Stimulated activated CD4-positive, alpha-beta T cell treated with anti-CD3 and anti-CD28 coated beads, Interleukin-2, amount 100 ng/mL, for 24 hours (primary cell): ENCODE data around the gene HNRNPA0.

Experiments used
- DNase-seq, 2 donors: peaks; one replicate each; pipeline ENCODE4 v3.0.0-alpha.2; 2020

Gene HNRNPA0

DNA sequence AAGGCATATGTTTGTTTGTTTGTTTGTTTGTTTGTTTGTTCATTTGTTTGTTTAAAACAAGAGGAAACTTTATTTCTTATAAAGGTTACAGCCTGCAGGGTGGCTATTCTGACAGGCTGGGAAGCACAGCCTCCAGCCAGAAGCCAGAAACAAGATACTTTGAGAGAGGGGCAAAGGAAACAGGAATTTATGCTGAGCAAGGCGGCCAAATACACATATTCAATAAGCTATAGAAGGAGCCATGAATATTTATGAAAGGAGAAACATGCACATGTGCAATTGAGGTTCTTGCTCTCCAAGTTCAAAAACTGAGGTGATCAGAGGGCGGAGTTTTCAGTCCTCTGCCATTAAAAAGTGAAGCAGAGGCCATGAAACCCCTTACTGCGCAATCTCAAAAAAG lies 37.8 kb downstream of the HNRNPA0 start:
- DNase-seq = no peak

DNA sequence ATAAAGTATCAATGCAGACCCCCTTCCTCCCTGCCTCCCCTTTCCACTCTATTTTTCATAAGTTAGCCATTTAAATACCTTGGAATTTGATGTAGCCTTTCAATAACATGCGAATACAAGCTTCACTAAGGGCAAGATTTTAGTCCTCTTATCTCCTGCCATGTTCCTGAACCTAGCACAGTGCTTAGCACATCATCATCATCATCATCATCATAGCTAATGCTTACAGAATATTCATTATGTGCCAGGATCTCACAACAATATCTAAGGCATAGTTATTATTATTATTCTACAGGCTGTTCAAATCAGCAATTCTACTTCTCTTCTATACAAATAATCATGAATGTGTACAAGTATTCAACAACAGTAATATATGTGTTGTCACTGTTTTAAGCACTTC lies 38.7 kb downstream of the HNRNPA0 start:
- DNase-seq = no peak

DNA sequence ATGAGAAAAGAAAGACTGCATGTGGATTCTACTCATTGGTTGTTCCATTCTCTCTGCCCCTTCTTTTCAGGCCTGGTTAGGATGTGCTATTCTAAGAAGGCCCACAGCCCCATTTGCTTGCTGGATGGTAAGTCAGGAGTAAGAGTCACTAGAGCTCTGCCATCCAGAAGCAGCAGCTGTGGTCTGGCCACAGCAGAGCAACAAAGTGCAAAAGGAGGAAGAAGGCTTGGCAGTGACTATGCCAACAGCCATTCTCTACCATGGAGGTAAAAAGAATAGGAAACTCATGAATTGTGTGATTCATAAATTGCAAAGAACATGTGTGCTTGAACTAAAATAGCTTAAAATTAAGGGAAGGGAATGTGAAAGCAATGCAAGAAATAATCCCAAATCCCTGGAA lies 39.2 kb downstream of the HNRNPA0 start:
- no peak for DNase-seq

DNA sequence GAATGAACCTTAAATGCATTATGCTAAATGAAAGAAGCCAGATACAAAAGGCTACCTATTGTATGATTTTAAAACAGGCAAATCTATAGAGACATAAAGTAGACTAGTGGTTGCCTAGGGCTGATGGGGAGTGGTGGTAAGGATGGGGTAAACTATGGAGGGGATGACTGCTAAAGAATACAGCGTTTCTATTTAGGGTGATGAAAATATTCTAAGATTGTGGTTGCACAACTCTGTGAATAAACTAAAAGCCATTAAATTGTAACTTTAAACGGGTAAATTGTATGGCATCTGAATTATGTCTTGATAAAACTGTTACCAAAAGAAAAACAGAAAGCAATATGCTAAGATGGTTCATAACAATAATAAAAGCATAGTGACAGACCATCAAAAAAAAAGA lies 39.7 kb downstream of the HNRNPA0 start:
- DNase-seq = no peak

DNA sequence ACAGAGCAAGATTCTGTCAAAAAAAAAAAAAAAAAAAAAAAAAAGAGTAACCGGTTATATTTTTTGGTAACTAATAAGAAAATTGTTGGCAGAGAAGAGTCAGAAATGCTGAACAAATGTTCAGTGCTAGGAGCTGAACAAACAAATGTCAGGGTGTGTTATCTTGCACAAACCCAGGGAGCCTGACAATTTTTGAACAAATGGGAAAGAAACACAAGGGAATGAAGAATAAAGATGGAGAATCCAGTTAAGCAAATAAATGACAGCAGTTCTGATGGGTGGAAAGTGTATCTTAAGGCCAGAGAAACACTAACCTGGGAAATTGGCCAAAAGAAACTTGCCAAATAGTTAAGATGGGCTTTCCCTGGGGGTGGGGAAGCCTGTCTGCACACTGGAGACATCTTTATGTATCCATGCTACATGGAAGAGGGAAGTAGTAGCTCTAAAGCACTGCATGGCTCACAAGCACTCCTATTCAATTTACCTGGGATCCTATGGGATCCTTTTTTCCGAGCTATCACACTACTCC lies 42.0 kb downstream of the HNRNPA0 start:
- DNase-seq = no peak

DNA sequence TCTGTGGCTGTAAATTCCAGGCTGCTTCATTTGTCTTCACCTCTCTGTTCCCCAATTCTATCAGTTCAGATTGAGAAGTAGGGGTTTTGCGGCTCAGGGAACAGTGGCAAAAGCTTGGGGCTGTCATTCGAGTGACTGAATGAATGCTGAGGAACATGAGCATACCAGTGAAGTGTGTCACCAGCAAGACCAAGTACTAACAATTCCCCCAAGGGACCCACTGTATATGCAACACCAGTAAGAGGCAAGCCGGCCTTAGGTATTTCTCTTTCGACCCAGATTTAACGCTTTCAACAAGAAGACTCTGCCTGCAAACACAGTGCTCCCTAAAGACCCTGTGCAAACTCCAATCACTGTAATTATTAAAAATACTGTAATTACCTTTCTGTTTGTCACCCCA lies 44.1 kb downstream of the HNRNPA0 start:
- no peak for DNase-seq

DNA sequence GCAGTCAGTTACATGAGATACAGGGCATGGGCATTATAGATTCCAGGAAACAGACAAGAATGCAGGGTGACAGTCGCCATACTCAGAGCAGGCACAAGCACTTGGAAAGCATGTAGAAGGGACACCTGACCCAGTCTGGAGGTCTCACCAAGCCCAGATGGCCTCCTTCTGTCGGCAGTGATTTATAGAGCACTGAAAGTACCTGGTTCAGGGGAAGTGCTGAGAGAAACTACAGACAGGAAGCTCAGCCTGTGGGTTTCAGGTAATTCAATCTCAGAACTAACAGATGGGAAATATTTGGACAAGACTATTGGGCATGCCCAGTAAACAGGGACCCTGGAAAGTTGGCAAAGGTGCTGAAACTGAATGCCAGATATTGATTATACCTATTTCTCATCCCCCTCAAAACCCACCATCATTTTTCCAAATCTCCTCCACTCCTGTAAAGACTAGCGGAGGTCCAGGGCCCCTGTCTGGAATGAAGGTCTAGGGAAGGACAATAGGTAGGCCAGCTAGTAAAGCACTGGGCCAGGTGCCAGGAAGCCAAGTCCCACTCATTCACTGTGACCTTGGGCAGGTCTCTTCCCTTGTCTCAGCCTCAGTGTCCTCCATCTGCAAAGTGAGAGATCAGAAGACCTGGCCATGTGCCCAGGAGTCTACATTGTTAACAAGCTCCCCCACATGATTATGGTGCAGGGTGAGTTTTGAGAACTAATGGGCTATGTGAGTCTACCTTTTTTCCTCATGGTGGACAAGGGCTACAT lies 45.2 kb downstream of the HNRNPA0 start:
- DNase-seq = no peak

DNA sequence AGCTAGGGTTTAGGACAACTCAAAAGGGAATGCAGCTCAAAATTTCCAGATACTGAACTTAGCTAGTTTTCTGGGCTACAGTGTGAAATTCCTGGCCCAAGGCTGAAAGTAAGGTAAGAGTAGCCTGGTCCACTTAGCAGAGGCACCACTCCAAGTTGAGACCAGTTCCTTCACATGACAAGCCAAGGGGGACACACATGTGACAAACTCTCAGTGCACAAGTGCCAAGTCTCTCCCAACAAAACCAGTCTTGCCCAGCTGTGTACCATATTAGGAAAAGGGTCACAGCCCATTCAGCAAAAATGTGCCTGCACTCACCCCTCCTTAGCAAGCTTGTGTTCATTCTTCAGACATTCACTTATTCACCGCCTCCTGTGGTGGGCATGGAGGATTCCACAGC lies 46.1 kb downstream of the HNRNPA0 start:
- DNase-seq = no peak

DNA sequence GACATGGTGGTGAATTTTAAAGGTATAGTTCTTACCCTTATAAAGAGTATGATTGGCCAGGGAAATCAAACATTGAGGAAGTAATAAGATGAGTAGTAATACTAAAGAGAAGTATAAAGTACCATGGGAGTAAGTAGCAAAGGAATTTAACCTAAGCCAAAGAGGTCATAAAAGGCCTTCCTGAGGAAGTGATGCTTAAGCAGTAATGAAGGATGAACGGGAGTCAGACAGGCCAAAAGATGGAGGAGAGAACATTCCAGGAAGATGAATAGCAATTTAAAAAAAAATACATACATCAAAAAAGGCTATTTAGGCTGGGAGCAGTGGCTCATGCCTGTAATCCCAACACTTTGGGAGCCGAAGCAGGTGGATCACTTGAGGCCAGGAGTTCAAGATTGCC lies 47.3 kb downstream of the HNRNPA0 start:
- no peak for DNase-seq

DNA sequence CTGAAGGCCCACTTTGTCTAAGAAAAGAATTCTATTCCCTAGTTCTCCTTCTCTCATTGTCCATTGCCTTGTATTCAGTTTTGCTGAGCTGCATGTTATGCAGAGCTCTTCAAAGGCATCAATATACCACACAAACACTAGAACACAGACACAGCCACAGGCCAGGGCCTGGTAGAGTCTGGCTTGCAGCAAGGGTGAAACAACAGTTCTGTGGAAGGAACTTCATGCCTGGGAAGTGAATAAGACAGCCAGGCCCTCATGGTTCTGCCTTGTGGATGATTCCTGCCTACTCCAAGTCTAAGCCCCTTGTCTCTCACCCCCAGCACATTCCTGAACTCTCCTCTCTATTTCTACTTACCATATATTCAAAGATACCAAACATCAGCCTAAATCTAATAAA lies 49.1 kb downstream of the HNRNPA0 start:
- DNase-seq = no peak

DNA sequence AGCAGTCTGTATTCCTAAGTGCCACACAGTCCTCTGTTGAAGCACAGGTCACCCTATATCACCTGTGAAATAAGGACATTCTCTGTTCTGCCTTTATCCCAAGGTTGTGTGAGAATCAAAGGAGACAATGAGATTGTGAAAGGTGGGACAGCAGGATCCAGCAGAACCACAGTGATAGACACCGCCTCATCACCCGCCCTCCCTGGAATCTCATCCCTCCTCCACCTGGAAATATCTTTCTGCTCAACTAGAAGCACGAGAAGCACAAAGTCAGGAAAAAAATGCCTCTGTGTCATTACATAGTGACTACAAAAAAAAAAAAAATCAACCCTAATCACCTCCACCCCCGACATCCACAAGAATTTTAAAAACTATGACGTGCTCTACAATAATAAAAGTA lies 50.6 kb downstream of the HNRNPA0 start:
- no peak for DNase-seq

DNA sequence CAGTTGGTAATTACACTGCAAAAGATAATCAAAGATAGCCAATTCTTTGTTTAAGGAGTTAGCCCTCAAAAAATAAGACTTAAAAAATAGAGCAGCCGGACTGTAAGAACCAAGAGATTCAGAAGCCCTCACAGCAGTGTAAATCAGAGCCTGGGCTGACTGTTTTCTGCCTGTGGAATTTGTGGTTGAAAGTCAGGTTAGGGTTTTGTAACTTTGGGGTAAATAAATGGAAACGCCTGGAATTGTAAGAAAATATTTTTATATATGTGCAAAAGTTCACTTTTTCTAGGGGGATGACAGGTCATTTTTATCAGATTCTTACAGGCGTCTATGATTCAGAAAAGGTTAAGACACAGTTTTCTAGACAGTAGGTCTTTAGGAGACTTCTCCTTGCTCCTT lies 53.9 kb downstream of the HNRNPA0 start:
- no peak for DNase-seq

DNA sequence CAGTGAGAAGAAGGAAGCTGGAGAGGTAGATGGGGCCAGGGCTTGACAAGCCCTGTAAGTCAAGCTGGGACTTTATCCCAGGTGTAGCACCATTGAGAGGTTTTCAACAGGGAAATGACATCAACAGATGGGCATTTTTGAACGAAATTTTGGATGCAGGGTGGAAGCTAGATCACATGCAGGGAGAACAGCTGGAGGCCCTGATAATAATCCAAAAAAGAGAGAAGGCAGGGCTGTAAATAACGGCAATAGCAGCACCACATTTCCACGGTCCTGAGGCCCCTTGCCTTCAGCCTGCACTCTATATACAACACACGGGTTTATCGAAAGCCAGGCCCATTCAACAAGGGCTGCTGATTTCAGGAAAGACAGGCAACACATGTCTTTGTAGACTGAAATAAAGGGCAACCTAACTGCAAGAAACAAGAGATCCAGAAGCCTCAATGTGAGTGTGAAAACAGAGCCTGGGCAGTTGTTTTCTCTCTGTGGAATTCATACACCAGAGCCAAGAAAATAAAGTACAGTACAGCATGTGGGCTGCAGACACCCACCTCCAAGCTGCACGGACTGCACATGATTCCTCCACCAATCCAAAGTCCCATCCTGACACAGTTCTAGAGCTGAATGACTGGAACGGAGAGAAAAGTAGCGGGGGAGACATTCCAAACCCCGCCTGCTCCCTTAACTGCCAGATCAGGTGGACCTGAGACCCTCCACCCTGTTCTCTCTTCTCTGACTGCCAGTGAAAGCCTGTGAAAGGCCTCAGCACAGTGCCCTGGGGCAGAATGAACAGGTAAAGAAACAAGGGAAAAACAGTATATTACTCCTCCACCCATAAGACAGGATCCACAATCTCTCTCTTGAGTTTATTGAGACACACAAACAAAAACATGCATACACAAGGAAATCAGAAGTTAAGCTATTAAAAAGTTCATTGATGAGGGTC lies 54.6 kb downstream of the HNRNPA0 start:
- DNase-seq = no peak

DNA sequence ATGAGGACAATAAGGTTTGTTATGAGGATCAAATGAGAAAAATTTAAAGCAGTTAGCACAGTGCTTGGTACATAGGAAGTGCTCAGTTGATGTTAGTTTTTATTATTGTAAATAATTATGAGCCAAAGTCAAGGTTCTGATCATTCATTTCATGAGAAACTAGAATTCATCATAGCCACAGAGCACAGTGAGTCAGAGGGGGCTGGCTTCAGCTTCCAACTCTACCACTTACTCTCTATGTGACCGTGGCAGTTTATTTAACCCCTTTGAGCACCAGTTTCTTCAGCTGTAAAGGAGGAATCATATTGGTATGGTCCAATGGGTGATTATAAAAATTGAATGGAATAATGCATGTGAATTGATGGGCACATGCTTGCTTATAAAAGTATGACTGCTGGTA lies 57.7 kb downstream of the HNRNPA0 start:
- peak; percentile 51 to 54 for DNase-seq

DNA sequence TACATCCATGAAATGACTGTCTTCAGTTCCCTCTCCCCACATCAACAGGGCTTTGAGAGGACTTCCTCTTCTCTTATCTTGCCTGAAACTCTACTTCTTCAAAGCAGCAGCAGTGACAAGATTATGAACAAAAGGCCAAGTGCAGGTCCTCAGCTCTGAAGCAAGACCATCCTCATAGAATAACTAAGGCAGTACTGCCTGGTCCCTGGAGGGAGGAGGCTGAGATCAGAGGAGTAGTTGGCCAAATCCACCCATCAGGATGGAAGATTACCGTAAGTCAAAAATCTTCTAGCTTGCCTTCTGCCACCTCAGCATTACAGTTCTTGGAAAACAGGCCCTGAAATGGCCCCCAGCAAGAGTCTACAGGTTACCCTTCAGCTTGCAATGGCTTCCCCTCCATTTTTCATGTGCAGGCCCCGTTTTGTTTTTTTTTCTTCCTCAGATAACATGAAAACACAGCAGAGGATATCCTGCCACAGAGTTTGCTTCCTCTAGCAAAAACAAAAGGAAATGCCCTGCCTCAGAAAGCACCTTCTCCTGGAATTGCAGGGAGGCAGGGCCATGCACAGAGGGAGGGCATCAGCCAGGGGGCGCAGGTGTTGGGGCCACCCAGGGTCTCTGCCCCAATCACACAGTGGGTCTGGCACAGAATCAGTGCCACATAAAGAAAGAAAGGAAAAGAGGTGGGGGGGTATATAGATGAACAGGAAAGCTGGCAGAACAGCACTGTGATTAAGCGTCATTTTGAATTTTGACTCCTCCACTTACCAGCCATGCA lies 58.3 kb downstream of the HNRNPA0 start:
- no peak for DNase-seq
